AG04450 (cell line): ENCODE measurements around the gene FOXK2. TPM values are rescaled to one million over a fixed set of nuclear protein-coding genes. Genes with fewer than 3 reads are reported as not detected.

ENCODE experiments used
- CTCF ChIA-PET: fragments of 300-600, 350-600 bp; formaldehyde crosslinking; extraction: SDS; loops from one replicate; lab custom pipeline; 2022; ENCODE audit warnings: antibody characterized with exemption, inconsistent platforms; lab: Charles Lee
- POLR2A ChIA-PET: fragments of 350-600 bp; formaldehyde crosslinking; extraction: SDS; loops from one replicate; lab custom pipeline; 2021; ENCODE audit warnings: antibody characterized with exemption, inconsistent platforms; lab: Yijun Ruan, JAX
- DNase-seq: peaks from one replicate; pipeline ENCODE4 v3.0.0-alpha.2; 2011; ENCODE audit warnings: low read depth, low spot score
- H3K27ac ChIP-seq: one replicate; pipeline ENCODE4 v1.5.1; 2012; ENCODE audit warnings: low read depth, low read length, control low read depth
- H3K27me3 ChIP-seq: one replicate; pipeline ENCODE4 v1.6.0; 2012; ENCODE audit warnings: low read length; ENCODE audit not compliant: control insufficient read depth, insufficient read depth
- H3K4me3 ChIP-seq: 2 replicates; pipeline ENCODE4 v1.5.1; 2011; ENCODE audit warnings: mild to moderate bottlenecking, low read depth, low read length, control low read depth
- H3K9me3 ChIP-seq: 2 replicates; pipeline ENCODE4 v1.5.1; 2012; ENCODE audit warnings: low read length; ENCODE audit not compliant: control insufficient read depth, insufficient read depth
- CTCF ChIP-seq: IDR thresholded peaks from 2 replicates; pipeline ENCODE4 v1.5.1; 2011; ENCODE audit warnings: low read depth, low read length, control low read depth, inconsistent platforms
- polyA plus RNA-seq: library from polyadenylated mRNA; depleted of rRNA; stranded (reverse); fragments of >200 nt; gene quantifications from 2 replicates; pipeline ENCODE4 v1.2.3, GENCODE V29; 2011

Gene FOXK2
- polyA plus RNA-seq, 1 experiment: 21.7 TPM

GRCh38 chr17:82602487-82602886, 83.0 kb downstream of the FOXK2 start:
- H3K27me3 ChIP-seq: no peaks in the 10 kb centered on the region
- ChIA-PET CTCF (no interaction called here), POLR2A (no interaction called here)
- no peak for TF ChIP-seq CTCF
- DNase-seq: no peak
- peaks cover 4% of the 10 kb centered on the region; the same call in 1 of the 2 replicates for H3K9me3 ChIP-seq
- no peak overlapping the region for H3K4me3 ChIP-seq
- no peak overlapping the region for H3K27ac ChIP-seq

- H3K4me3 ChIP-seq: no peak overlapping the region
- ChIA-PET CTCF (interaction anchor here (0.7 kb wide), 1 partner anchor 26 kb away, joined by 8 read pairs; no protein-coding TSS in a partner anchor), POLR2A (no interaction called here)
- no peak for DNase-seq
- no peak for TF ChIP-seq CTCF
- no peaks in the 10 kb centered on the region for H3K27me3 ChIP-seq
- H3K9me3 ChIP-seq: peaks cover 4% of the 10 kb centered on the region; the same call in 1 of the 2 replicates
- no peak overlapping the region for H3K27ac ChIP-seq
Observed at GRCh38 chr17:82602986-82603710, 83.6 kb downstream of the FOXK2 start.

- no peaks in the 10 kb centered on the region for H3K27me3 ChIP-seq
- no peak for DNase-seq
- POLR2A ChIA-PET: no interaction called here
- CTCF ChIA-PET: no interaction called here
- H3K9me3 ChIP-seq: peaks cover 4% of the 10 kb centered on the region; the same call in 1 of the 2 replicates
- H3K27ac ChIP-seq: no peak overlapping the region
- H3K4me3 ChIP-seq: no peak overlapping the region
- no peak for TF ChIP-seq CTCF
Observed at GRCh38 chr17:82603981-82604448, 84.5 kb downstream of the FOXK2 start.

- no peak for TF ChIP-seq CTCF
- ChIA-PET POLR2A (no interaction called here), CTCF (no interaction called here)
- Histone ChIP-seq H3K9me3 (peaks cover 4% of the 10 kb centered on the region; the same call in 1 of the 2 replicates), H3K27me3 (no peaks in the 10 kb centered on the region), H3K27ac (no peak overlapping the region), H3K4me3 (no peak overlapping the region)
- no peak for DNase-seq
Observed at GRCh38 chr17:82604532-82604931, 85.0 kb downstream of the FOXK2 start.

- H3K4me3 ChIP-seq: no peak overlapping the region
- H3K9me3 ChIP-seq: peaks cover 2% of the 10 kb centered on the region; the same call in 1 of the 2 replicates
- TF ChIP-seq CTCF: no peak
- POLR2A ChIA-PET: no interaction called here
- no peak for DNase-seq
- no peak overlapping the region for H3K27ac ChIP-seq
- no peaks in the 10 kb centered on the region for H3K27me3 ChIP-seq
- CTCF ChIA-PET: no interaction called here
Observed at GRCh38 chr17:82605939-82606600, 86.5 kb downstream of the FOXK2 start.
